HepG2 (cell line): Measurements from ENCODE around the gene TRMT1. TPM values are rescaled to one million over a fixed set of nuclear protein-coding genes. Genes with fewer than 3 reads are reported as not detected.

ENCODE experiments used
- ATAD3A ChIP-seq: sonication (generic); formaldehyde crosslinking; IDR thresholded peaks from 2 replicates; pipeline ENCODE4 v1.4.0; 2020; ENCODE audit warnings: missing genetic modification reagents
- FOSL2 ChIP-seq: sonication (generic); formaldehyde crosslinking; IDR thresholded peaks from 2 replicates; pipeline ENCODE4 v1.4.0; 2020; ENCODE audit warnings: missing genetic modification reagents
- KDM4B ChIP-seq: sonication (generic); formaldehyde crosslinking; IDR thresholded peaks from 2 replicates; pipeline ENCODE4 v1.4.0; 2020; ENCODE audit warnings: missing genetic modification reagents
- MAZ ChIP-seq, 2 experiments: sonication (generic) in 1 of 2; formaldehyde crosslinking in 1 of 2; IDR thresholded peaks; 2 replicates each; pipeline versions ENCODE4 v1.5.0 to v1.6.1; 2012 to 2020; ENCODE audit warnings: low read depth in 2 of 2, mild to moderate bottlenecking in 2 of 2, borderline replicate concordance in 1 of 2, improper control_type of control experiment in 1 of 2, low read length in 1 of 2, missing genetic modification reagents in 1 of 2, moderate library complexity in 1 of 2
- RARG ChIP-seq: sonication (generic); formaldehyde crosslinking; IDR thresholded peaks from 2 replicates; pipeline ENCODE4 v1.4.0; 2020; ENCODE audit warnings: low read depth, mild to moderate bottlenecking, missing genetic modification reagents
- SIX4 ChIP-seq: sonication (generic); formaldehyde crosslinking; IDR thresholded peaks from 2 replicates; pipeline ENCODE4 v1.4.0; 2020; ENCODE audit warnings: missing genetic modification reagents
- SOX6 ChIP-seq, 2 experiments: fragments of 450-650 bp in 1 of 2; sonication (generic) in 1 of 2; formaldehyde crosslinking in 1 of 2; IDR thresholded peaks; 2 replicates each; pipeline versions ENCODE4 v1.4.0 to v1.6.1; 2017 to 2020; ENCODE audit warnings: antibody characterized with exemption in 1 of 2, mild to moderate bottlenecking in 1 of 2, missing genetic modification reagents in 1 of 2
- ZBTB20 ChIP-seq: sonication (generic); formaldehyde crosslinking; IDR thresholded peaks from 2 replicates; pipeline ENCODE4 v1.8.1; 2023; ENCODE audit warnings: missing genetic modification reagents, low read depth, mild to moderate bottlenecking, borderline replicate concordance
- ZNF224 ChIP-seq: sonication (generic); formaldehyde crosslinking; IDR thresholded peaks from 2 replicates; pipeline ENCODE4 v1.5.0; 2020; ENCODE audit warnings: mild to moderate bottlenecking, missing genetic modification reagents
- ZNF30 ChIP-seq: sonication (generic); formaldehyde crosslinking; IDR thresholded peaks from 2 replicates; pipeline ENCODE4 v1.5.0; 2020; ENCODE audit warnings: mild to moderate bottlenecking, missing genetic modification reagents
- ZNF329 ChIP-seq: sonication (generic); formaldehyde crosslinking; IDR thresholded peaks from 2 replicates; pipeline ENCODE4 v1.9.0; 2021; ENCODE audit warnings: low read depth, mild to moderate bottlenecking, missing genetic modification reagents
- ZNF354B ChIP-seq: sonication (generic); formaldehyde crosslinking; IDR thresholded peaks from 2 replicates; pipeline ENCODE4 v1.8.0; 2022; ENCODE audit warnings: mild to moderate bottlenecking, missing genetic modification reagents
- ZNF430 ChIP-seq: sonication (generic); formaldehyde crosslinking; IDR thresholded peaks from 2 replicates; pipeline ENCODE4 v1.9.0; 2021; ENCODE audit warnings: mild to moderate bottlenecking, missing genetic modification reagents
- ZNF496 ChIP-seq: sonication (generic); formaldehyde crosslinking; IDR thresholded peaks from 2 replicates; pipeline ENCODE4 v1.8.1; 2023; ENCODE audit warnings: mild to moderate bottlenecking, moderate library complexity, missing genetic modification reagents; ENCODE audit not compliant: insufficient replicate concordance
- ZZZ3 ChIP-seq: sonication (generic); formaldehyde crosslinking; IDR thresholded peaks from 2 replicates; pipeline ENCODE4 v1.4.0; 2020; ENCODE audit warnings: missing genetic modification reagents, mild to moderate bottlenecking, borderline replicate concordance
- polyA plus RNA-seq, 8 experiments: library from polyadenylated mRNA; depleted of rRNA in 3 of 8; stranded (reverse) in 7 of 8; unstranded in 1 of 8; fragments of >200 nt; fragmentation: Illumina TruSeq in 4 of 8; extraction: Trizol in 4 of 8; gene quantifications; 2 replicates each; pipeline versions ENCODE4 v1.2.1 to v1.2.3, GENCODE V29; 2011 to 2016; ENCODE audit warnings: low read depth in 4 of 8, missing spikeins in 1 of 8, mixed read lengths in 1 of 8; ENCODE audit not compliant: insufficient read depth in 1 of 8
- total RNA-seq, 5 experiments: library from RNA; depleted of rRNA; stranded (reverse); fragments of >200 nt; fragmentation: Illumina TruSeq; extraction: Trizol; gene quantifications; 2 replicates each; pipeline ENCODE4 v1.2.3, GENCODE V29; 2016; ENCODE audit warnings: low read depth in 1 of 5
- TF ChIP-seq, protein P1 (sequence below): sonication (generic); formaldehyde crosslinking; IDR thresholded peaks from 2 replicates; pipeline ENCODE4 v1.4.0; 2020; ENCODE audit warnings: low read depth, missing genetic modification reagents
- TF ChIP-seq, protein P2 (sequence below): sonication (generic); formaldehyde crosslinking; IDR thresholded peaks from 2 replicates; pipeline ENCODE4 v1.4.0; 2020; ENCODE audit warnings: mild to moderate bottlenecking, missing genetic modification reagents, borderline replicate concordance
- TF ChIP-seq, protein P3 (sequence below): sonication (generic); formaldehyde crosslinking; IDR thresholded peaks from 2 replicates; pipeline ENCODE4 v1.4.0; 2020; ENCODE audit warnings: mild to moderate bottlenecking, missing genetic modification reagents
- TF ChIP-seq, protein P4 (sequence below), 2 experiments: sonication (generic) in 1 of 2; formaldehyde crosslinking in 1 of 2; IDR thresholded peaks; 2 replicates each; pipeline versions ENCODE4 v1.4.0 to v1.6.1; 2018 to 2020; ENCODE audit warnings: missing genetic modification reagents in 2 of 2, borderline replicate concordance in 1 of 2, low read depth in 1 of 2, mild to moderate bottlenecking in 1 of 2, missing biosample characterization in 1 of 2

The TRMT1 gene
- total and polyA plus RNA-seq, 2 of the 13 experiments (the other 11 are each of a cell fraction or from before 2014, with no cell fraction given): 35.5 to 44.1 TPM

DNA sequence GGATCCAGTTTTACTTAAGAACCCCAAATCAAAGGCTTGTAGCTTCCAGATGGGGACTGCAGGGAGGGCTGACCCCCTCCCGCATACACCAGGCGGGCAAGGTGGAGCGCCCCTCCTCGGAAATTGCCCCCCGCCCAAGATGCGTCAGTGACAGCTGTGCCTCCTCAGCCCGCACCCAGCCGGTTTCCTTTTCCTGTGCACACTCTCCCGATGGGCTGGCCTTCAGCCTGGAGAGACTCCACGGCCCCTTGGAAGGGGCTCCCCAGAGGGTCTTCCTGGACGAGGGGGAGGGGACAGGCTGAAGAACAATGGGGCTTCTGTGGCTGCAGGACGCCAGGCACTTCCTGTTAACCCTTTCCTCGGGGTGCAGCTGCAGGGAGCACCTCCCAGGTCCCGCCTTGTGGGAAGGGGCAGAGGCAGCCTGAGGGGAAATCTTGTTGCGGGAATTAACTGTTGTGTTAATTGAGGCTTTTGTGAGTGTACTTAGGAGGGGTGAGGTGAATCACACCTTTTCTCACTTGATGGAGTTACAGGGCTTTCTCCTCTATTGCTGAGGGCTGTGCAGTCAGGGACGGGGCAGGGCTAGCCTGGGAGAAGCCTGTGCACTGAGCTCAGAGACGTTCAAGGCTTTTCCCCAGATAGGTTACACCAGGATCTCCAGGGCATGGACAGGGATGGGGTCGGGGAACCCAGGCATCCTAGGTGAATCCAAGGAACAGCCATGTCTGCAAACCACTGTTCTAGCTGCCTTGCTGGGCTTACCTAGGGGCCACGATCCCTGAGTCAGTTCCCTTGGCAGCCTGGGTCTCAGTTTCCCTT lies 48.0 kb upstream of the TRMT1 start (continued):
- TF ChIP-seq, protein P1, sequence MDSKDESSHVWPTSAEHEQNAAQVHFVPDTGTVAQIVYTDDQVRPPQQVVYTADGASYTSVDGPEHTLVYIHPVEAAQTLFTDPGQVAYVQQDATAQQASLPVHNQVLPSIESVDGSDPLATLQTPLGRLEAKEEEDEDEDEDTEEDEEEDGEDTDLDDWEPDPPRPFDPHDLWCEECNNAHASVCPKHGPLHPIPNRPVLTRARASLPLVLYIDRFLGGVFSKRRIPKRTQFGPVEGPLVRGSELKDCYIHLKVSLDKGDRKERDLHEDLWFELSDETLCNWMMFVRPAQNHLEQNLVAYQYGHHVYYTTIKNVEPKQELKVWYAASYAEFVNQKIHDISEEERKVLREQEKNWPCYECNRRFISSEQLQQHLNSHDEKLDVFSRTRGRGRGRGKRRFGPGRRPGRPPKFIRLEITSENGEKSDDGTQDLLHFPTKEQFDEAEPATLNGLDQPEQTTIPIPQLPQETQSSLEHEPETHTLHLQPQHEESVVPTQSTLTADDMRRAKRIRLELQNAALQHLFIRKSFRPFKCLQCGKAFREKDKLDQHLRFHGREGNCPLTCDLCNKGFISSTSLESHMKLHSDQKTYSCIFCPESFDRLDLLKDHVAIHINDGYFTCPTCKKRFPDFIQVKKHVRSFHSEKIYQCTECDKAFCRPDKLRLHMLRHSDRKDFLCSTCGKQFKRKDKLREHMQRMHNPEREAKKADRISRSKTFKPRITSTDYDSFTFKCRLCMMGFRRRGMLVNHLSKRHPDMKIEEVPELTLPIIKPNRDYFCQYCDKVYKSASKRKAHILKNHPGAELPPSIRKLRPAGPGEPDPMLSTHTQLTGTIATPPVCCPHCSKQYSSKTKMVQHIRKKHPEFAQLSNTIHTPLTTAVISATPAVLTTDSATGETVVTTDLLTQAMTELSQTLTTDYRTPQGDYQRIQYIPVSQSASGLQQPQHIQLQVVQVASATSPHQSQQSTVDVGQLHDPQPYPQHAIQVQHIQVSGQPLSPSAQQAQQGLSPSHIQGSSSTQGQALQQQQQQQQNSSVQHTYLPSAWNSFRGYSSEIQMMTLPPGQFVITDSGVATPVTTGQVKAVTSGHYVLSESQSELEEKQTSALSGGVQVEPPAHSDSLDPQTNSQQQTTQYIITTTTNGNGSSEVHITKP: peak; percentile 70; the same call in 1 of the 2 replicates
- TF ChIP-seq, protein P2, sequence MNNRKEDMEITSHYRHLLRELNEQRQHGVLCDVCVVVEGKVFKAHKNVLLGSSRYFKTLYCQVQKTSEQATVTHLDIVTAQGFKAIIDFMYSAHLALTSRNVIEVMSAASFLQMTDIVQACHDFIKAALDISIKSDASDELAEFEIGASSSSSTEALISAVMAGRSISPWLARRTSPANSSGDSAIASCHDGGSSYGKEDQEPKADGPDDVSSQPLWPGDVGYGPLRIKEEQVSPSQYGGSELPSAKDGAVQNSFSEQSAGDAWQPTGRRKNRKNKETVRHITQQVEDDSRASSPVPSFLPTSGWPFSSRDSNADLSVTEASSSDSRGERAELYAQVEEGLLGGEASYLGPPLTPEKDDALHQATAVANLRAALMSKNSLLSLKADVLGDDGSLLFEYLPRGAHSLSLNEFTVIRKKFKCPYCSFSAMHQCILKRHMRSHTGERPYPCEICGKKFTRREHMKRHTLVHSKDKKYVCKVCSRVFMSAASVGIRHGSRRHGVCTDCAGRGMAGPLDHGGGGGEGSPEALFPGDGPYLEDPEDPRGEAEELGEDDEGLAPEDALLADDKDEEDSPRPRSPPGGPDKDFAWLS (CRISPR knock-in tag): no peak
- TF ChIP-seq RARG (CRISPR knock-in tag) (0 out of 2 replicates have a peak, but pooled peaks have one; percentile 55), SIX4 (CRISPR knock-in tag) (peak; percentile 11; the same call in 1 of the 2 replicates), ZNF496 (no peak), MAZ (IDR thresholded peaks at IDR 0.05; ENCODE audit: borderline replicate concordance, low read depth, low read length) (no peak; the same call in 1 of the 2 replicates), MAZ (CRISPR knock-in tag; IDR thresholded peaks at IDR 0.05; ENCODE audit: low read depth) (0 out of 2 replicates have a peak, but pooled peaks have one; percentile 39), ZNF224 (CRISPR knock-in tag) (peak; percentile 69; the same call in 1 of the 2 replicates), ZNF30 (CRISPR knock-in tag) (no peak), ZNF354B (CRISPR knock-in tag) (no peak), ZZZ3 (CRISPR knock-in tag) (no peak), ZNF329 (CRISPR knock-in tag) (0 out of 2 replicates have a peak, but pooled peaks have one; percentile 6), ATAD3A (CRISPR knock-in tag) (no peak), SOX6 (IDR thresholded peaks at IDR 0.05) (no peak), SOX6 (CRISPR knock-in tag; IDR thresholded peaks at IDR 0.05) (peak; percentile 95), ZNF430 (peak; percentile 18; the same call in 1 of the 2 replicates), FOSL2 (CRISPR knock-in tag) (no peak; the same call in 1 of the 2 replicates), ZBTB20 (no peak), KDM4B (CRISPR knock-in tag) (peak; percentile 85)
- TF ChIP-seq, protein P3, sequence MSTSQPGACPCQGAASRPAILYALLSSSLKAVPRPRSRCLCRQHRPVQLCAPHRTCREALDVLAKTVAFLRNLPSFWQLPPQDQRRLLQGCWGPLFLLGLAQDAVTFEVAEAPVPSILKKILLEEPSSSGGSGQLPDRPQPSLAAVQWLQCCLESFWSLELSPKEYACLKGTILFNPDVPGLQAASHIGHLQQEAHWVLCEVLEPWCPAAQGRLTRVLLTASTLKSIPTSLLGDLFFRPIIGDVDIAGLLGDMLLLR: no peak
- TF ChIP-seq, protein P4, sequence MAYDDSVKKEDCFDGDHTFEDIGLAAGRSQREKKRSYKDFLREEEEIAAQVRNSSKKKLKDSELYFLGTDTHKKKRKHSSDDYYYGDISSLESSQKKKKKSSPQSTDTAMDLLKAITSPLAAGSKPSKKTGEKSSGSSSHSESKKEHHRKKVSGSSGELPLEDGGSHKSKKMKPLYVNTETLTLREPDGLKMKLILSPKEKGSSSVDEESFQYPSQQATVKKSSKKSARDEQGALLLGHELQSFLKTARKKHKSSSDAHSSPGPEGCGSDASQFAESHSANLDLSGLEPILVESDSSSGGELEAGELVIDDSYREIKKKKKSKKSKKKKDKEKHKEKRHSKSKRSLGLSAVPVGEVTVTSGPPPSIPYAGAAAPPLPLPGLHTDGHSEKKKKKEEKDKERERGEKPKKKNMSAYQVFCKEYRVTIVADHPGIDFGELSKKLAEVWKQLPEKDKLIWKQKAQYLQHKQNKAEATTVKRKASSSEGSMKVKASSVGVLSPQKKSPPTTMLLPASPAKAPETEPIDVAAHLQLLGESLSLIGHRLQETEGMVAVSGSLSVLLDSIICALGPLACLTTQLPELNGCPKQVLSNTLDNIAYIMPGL (CRISPR knock-in tag; IDR thresholded peaks at IDR 0.05; ENCODE audit: borderline replicate concordance in 1 of 2, low read depth in 1 of 2): no peak
